UCSD-AML1 (cell line): ENCODE data around the gene HSD17B13.

Experiments used
- DNase-seq: peaks from one replicate; lab custom pipeline; 2025; ENCODE audit not compliant: unreplicated experiment; lab: John Stamatoyannopoulos, UW

Gene HSD17B13

DNA sequence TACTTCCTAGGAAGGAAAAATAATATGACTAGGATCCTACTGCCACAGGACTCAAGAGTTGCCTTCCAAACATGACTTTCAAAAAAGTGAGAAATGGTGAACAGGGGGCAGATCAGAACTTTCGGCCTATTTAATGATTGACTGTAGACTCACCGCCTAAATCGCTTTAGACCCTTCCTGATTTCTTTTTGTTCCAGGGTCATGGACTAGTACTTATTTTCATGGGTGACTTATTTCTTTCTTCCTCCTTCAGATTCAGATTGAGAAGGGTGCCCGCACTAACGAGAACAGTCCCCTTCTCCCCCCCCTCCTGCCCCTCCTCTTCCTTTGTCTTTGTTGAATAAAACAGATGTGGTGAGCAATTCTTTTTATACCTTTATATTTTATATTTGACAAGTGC lies 54.3 kb downstream of the HSD17B13 start:
- DNase-seq = no peak

- DNase-seq = no peak
Observed at GRCh38 chr4:87266986-87267385, 55.7 kb downstream of the HSD17B13 start.

- DNase-seq = no peak
Observed at GRCh38 chr4:87262886-87263285, 59.8 kb downstream of the HSD17B13 start.

DNA sequence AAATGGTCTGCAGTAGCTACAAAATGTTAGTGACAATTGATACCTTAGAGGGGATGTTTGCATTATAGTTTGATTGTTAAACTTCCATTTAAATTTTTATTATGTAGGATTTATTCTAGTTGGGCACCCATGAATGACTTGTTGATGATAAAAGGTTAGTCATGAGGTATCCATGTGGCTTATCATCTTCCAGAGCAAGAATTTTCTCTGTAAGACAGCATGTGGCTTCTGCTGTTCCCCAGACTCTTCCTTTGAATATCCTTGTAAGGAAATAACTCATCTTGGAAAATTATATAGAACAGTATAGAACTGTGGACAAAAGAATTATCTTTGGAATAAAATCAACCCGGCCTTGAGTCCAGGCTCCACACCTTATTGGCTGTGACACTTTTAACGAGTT lies 62.2 kb downstream of the HSD17B13 start:
- DNase-seq = no peak

GRCh38 chr4:87258677-87259076 lies 64.0 kb downstream of the HSD17B13 start:
- no peak for DNase-seq

DNA sequence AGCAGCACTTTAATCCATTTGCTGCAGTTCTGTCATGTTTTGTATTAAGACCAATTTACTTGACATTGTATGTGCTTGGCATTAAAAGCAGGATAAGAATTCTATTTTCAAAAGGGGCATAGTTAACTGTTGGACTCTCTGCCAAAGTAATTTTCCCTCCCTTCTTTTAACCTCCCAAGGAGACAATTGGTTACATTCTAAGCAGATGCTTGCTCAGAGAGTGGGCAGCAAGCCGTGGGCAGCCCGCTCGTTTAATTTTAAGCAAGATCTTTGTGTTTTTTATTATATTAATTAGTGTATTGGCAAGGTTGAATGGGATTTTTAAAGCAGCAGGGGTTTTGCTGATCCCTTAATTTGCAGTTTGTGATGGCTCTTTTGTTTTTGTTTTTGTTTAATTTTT lies 65.2 kb downstream of the HSD17B13 start:
- no peak for DNase-seq

- no peak for DNase-seq
Observed at GRCh38 chr4:87255755-87256154, 66.9 kb downstream of the HSD17B13 start.
